Hematopoietic multipotent progenitor cell treated with erythropoietin and hydrocortisone succinate and interleukin-3 and kit ligand, for 6 days (in vitro differentiated cells): ENCODE data around the gene ATP9B.
"Not testable (repeated sequence)": the region's sequence is repeated elsewhere in the genome, so short reads cannot be mapped to it uniquely, and the experiment has no call there.

ENCODE experiments used
- DNase-seq: peaks from one replicate; pipeline ENCODE4 v3.0.0-alpha.2; 2015

The ATP9B gene

GRCh38 chr18:79250301-79250981 lies 181.2 kb downstream of the ATP9B start:
- DNase-seq = no peak

DNA sequence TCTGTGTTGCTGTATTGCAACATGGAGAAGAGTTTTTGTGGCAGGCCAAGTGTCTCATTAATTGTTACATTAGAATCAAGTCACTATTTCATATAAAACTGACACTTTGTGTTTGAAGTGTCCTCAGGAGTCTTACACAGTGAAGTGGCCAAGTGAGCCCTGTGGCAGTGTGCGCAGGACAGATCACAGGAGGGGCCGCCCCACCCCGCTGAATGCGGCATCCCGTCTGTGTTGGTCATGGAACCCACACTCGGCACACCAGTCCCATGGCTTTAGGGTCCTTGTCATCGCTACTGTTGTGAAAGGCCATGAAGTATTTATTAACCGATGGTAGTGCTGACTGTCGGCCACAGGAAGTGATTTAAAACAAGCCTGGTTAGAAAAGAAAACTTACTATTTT lies 181.8 kb downstream of the ATP9B start:
- no peak for DNase-seq

DNA sequence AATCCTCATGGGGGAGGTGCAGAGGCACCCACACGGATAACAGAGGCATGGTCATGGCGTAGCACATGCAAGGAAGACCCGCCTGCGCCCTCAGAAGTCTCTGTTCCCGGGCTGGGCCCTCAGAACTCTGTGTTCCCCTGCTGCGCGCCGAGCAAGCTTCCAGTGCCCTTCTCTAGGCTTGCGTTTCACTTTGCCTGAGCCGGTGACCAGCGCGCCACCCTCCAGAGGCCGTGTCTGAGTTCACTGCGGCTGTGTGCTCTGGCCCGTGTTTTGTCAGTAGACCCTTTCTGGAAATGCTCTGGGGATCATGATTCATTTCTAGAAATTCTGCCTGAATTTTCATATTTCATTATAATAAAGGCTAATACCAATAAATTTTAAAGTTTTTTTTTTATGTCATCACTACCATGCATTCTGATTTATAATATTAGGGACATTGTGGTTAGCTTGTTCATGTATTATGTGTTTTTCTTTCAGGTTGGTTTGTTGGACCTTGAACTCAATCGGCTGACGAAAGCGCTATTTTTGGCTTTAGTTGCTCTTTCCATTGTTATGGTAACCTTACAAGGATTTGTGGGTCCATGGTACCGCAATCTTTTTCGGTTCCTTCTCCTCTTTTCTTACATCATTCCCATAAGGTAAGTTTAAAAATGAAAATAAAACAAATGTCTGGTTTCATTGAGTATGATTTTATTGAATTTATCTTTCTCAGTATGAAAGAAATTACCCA lies 183.9 kb downstream of the ATP9B start:
- DNase-seq = no peak

DNA sequence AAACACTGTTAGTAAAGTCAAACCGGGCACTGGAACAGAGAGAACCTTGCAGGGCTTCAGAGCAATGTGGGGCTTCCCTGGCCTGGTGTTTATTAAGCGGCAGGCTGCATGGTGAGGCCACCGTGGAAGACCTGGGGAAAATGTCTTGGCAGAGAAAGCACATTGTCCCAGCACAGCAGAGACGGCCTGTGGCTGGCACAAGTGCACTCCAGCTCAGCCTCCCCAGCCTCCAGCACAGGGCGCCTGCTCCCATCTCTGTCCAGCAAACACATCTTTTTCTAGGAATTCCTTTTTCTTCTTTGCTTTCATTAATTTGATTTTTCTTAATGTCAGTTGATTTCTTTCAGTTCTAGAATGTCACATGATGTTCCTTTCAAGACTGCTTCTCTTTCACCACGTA lies 188.3 kb downstream of the ATP9B start:
- no peak for DNase-seq

GRCh38 chr18:79258447-79258846 lies 189.3 kb downstream of the ATP9B start:
- peak; percentile 64 for DNase-seq

DNA sequence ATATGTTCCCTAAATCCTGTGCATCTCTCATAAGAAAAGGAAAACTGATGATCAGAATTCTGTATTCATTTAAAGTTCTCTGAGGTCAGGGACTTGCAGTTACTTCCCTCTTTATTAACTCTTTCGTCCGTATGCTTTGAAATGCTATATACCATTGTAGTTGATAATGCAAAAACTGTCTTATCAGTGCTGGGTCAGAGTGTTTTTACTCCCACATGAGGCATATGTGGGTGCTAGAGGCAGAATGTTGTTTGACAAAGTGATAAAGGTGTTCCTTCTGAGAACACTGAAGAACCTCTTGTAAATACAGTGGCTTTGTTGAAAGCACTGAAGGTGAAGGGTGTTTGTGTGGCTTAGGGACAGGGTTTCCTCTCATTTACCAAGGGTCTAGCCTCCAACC lies 190.0 kb downstream of the ATP9B start:
- DNase-seq = peak; percentile 90

DNA sequence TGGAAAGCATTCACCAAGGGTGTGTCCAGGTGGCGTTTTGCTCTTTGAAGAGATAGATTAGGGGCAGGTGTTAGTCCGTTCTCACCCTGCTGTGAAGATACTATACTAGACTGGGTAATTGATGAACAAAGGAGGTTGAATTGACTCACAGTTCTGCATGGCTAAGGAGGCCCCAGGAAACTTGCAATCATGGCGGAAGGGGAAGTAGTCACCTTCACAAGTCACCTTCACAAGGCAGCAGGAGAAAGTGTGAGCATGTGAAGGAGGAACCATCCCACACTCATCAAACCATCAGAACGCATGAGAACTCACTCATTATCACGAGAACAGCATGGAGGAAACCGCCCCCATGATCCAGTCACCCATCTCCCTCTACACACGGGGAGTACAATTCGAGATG lies 190.8 kb downstream of the ATP9B start:
- no peak for DNase-seq

- DNase-seq = peak; percentile 42
These were observed 191.3 kb downstream of the ATP9B start for GRCh38 chr18:79260510-79260909.

- not testable (repeated sequence) for DNase-seq
These were observed 195.9 kb downstream of the ATP9B start for GRCh38 chr18:79265068-79265467.

DNA sequence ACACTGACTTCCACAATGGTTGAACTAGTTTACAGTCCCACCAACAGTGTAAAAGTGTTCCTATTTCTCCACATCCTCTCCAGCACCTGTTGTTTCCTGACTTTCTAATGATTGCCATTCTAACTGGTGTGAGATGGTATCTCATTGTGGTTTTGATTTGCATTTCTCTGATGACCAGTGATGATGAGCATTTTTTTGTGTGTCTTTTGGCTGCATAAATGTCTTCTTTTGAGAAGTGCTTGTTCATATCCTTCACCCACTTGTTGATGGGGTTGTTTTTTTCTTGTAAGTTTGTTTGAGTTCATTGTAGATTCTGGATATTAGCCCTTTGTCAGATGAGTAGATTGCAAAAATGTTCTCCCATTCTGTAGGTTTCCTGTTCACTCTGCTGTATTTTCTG lies 202.6 kb downstream of the ATP9B start:
- not testable (repeated sequence) for DNase-seq

GRCh38 chr18:79272916-79273315 lies 203.7 kb downstream of the ATP9B start:
- DNase-seq = no peak

DNA sequence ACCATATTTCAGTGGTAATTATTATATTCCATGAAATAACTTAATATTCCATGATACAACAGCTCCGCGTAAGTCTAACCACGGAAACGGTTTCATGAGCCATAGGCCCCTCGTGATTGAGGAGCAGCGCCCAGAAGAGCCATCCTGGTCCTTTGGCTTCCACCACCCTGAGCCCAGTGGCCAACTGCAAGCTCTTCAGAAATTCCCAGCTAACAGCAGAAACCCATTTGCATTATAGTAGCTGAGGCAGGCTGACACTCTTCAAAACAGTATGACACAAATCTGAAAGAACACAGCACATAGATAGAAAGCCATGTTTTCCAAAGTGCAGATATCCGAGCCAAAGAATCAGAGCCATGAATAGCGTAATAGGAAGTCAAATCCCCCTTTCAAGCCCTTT lies 205.6 kb downstream of the ATP9B start:
- no peak for DNase-seq

DNA sequence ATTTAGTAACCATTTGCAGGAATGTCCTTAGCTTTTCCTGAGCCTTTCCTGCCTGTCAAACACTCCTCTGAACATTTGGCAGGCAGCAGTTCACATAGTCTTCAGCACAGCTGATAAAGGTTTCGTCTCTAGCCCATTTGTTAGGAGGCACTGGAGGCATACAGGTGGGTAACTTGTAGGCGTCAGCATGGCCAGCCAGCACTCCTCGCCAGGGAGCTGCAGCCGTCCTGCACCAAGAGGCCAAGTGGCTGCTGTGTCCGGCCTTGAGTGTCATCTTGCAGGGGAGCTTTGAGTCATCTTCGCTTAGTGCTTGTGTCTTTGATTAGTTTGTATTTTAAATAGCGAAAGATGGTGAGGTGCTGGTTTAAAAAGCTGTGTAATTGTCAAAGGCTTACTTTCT lies 206.3 kb downstream of the ATP9B start:
- DNase-seq = no peak

GRCh38 chr18:79275992-79276391 lies 206.8 kb downstream of the ATP9B start:
- peak; percentile 6 for DNase-seq

GRCh38 chr18:79278896-79279295 lies 209.7 kb downstream of the ATP9B start:
- DNase-seq = no peak

- no peak for DNase-seq
These were observed 214.1 kb downstream of the ATP9B start for GRCh38 chr18:79283131-79283810.

- no peak for DNase-seq
These were observed 214.7 kb downstream of the ATP9B start for GRCh38 chr18:79283929-79284328.

DNA sequence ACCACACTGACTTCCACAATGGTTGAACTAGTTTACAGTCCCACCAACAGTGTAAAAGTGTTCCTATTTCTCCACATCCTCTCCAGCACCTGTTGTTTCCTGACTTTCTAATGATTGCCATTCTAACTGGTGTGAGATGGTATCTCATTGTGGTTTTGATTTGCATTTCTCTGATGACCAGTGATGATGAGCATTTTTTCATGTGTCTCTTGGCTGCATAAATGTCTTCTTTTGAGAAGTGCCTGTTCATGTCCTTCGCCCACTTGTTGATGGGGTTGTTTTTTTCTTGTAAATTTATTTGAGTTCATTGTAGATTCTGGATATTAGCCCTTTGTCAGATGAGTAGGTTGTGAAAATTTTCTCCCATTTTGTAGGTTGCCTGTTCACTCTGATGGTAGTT lies 216.0 kb downstream of the ATP9B start:
- not testable (repeated sequence) for DNase-seq

DNA sequence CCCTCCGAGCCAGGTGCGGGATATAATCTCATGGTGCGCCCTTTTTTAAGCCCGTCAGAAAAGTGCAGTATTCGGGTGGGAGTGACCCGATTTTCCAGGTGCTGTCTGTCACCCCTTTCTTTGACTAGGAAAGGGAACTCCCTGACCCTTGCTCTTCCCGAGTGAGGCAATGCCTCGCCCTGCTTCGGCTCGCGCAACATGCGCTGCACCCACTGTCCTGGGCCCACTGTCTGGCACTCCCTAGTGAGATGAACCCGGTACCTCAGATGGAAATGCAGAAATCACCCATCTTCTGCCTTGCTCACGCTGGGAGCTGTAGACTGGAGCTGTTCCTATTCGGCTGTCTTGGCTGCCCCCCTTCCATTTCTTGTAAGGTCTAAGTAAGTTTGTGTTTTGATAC lies 221.2 kb downstream of the ATP9B start:
- not testable (repeated sequence) for DNase-seq

DNA sequence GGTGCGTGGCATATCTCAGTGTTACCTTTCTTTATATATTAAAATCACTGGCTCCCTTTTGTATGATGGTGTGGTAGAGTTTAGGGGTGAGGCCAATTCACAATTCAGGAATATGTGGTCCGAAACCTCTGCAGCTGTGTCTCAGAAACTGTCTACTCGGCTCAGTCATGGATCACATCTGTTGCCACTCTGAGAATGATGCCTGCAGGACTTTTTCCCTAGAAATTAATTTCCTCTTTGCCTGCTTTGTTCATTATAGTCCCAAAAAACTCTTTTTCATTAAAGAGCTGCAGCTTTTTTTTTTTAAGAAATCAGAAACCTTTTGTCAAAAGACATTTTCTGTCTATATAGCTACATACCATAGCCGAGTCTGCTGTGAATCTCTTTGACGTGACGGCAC lies 221.7 kb downstream of the ATP9B start:
- DNase-seq = no peak

GRCh38 chr18:79294235-79294634 lies 225.0 kb downstream of the ATP9B start:
- DNase-seq = no peak

DNA sequence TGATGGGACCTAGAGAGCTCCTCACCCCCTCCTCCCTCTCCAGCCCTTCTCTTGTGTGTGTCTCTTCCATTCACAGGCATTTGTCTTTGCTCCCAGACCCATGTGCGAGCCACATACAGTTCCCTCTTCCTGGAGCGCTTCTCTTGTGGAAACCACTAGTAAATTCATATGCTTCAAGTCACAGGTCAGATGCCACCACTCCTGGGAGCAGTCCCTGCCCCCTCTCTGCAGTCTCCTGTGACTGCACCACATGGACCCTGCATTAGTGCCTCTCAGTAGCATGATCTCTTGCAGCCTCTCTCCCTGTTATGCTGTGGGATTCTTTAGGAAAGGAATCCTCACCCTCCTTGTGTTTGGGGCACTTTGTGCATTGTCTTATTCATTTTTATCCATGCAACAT lies 230.1 kb downstream of the ATP9B start:
- no peak for DNase-seq

DNA sequence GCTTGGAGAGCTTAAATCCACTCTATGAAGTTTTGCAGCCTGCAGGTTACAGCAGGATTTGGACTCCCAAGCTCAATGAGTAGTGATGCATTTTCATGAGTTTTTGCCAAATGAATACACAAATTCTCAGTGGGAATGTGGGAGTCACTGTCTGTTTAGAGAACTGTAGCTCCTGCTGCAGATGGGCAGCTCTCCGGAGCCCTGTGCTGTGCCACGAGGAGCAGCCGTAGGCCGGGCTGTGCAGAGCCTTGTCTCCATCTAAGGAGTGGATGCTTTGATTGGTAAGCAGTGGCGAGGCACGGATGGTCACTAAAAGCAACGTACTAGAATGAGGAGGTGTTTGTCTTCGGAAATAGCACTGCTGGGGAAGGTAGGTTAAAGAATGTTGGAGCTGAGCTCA lies 230.5 kb downstream of the ATP9B start:
- DNase-seq = no peak

DNA sequence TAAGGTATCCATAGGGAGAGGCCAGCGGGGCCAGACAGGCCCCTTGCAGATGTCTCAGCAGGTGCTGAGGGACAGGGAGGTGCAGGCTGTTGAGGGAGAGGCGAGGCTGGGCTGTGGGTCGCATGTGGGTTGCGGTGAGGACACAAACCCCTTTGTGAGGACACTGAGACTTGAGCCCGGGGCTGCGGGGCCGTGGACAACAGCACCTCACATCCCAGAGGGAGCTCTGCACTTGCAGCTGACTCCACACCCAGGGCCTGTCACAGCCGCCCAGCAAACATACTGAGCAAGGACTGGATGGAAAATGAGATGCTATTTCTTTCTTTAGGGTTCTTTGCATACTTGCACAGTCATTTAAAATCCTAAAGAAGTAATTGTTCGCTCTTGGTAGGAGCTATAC lies 231.2 kb downstream of the ATP9B start:
- no peak for DNase-seq
